Body of pancreas (tissue), 4 donors: Measurements from ENCODE around the gene NTSR1.

Experiments used
- CTCF ChIP-seq, 7 experiments: fragments of 450-650 bp in 4 of 7; fragments of 200-600 bp in 3 of 7; sonication (generic) in 3 of 7; IDR thresholded peaks; one replicate each; pipeline ENCODE4 v1.5.1; 2016 to 2019; ENCODE audit warnings: antibody characterized with exemption in 7 of 7
- POLR2A ChIP-seq, 3 donors: fragments of 450-650 bp; IDR thresholded peaks; one replicate each; pipeline ENCODE4 v1.6.1; 2016; ENCODE audit warnings: antibody characterized with exemption in 3 of 3, mild to moderate bottlenecking in 2 of 3

GRCh38 chr20:62748311-62748710 is 39.7 kb downstream of the NTSR1 start:
- TF ChIP-seq CTCF (IDR thresholded peaks at IDR 0.05) (no peak), POLR2A (IDR thresholded peaks at IDR 0.05) (no peak)
